K562 (cell line): ENCODE measurements around the gene ELOB. TPM values are rescaled to one million over a fixed set of nuclear protein-coding genes. Genes with fewer than 3 reads are reported as not detected.
A peak's percentile ranks its signal among the peaks of the same experiment; 100 is the strongest.

Experiments used
- AFF1 ChIP-seq, 2 experiments: fragments of 450-650 bp; IDR thresholded peaks; 2 replicates each; pipeline ENCODE4 v1.6.1; 2018; ENCODE audit warnings: mild to moderate bottlenecking in 2 of 2, low read depth in 1 of 2; ENCODE audit not compliant: partially characterized antibody in 2 of 2
- ARHGAP35 ChIP-seq: fragments of 450-650 bp; IDR thresholded peaks from 2 replicates; pipeline ENCODE4 v1.6.1; 2018; ENCODE audit not compliant: partially characterized antibody
- ARID4B ChIP-seq: sonication (generic); formaldehyde crosslinking; IDR thresholded peaks from 2 replicates; pipeline ENCODE4 v1.8.0; 2022; ENCODE audit warnings: mild to moderate bottlenecking, missing genetic modification reagents
- GABPA ChIP-seq: fragments of 200-800 bp; sonication (Bioruptor generic); conservative IDR thresholded peaks from 2 replicates; pipeline ENCODE4 v1.6.1; 2016; ENCODE audit warnings: low read depth, missing genetic modification characterization, missing compliant biosample characterization
- GTF2A2 ChIP-seq: IDR thresholded peaks from 2 replicates; pipeline ENCODE4 v1.6.1; 2016; ENCODE audit warnings: mild to moderate bottlenecking, missing genetic modification characterization, missing compliant biosample characterization
- HOXB6 ChIP-seq: fragments of 250-450 bp; sonication (Bioruptor Pico); IDR thresholded peaks from 2 replicates; pipeline ENCODE4 v1.5.1; 2022; ENCODE audit warnings: mild to moderate bottlenecking, borderline replicate concordance
- JUND ChIP-seq, 2 experiments: IDR thresholded peaks; 2 replicates in 1 of 2; 3 replicates in 1 of 2; pipeline ENCODE4 v1.6.1; 2011; ENCODE audit warnings: borderline replicate concordance in 2 of 2, low read depth in 2 of 2, low read length in 2 of 2, improper control_type of control experiment in 1 of 2, missing biosample characterization in 1 of 2, missing genetic modification characterization in 1 of 2, missing genetic modification reagents in 1 of 2
- KAT7 ChIP-seq: sonication (generic); formaldehyde crosslinking; IDR thresholded peaks from 2 replicates; pipeline ENCODE4 v1.8.0; 2022; ENCODE audit warnings: missing genetic modification reagents, mild to moderate bottlenecking, borderline replicate concordance
- MAX ChIP-seq: sonication (generic); formaldehyde crosslinking; IDR thresholded peaks from 2 replicates; pipeline ENCODE4 v1.9.0; 2022; ENCODE audit warnings: mild to moderate bottlenecking, missing genetic modification reagents
- NCOA6 ChIP-seq: fragments of 450-650 bp; IDR thresholded peaks from 2 replicates; pipeline ENCODE4 v1.6.1; 2017; ENCODE audit warnings: mild to moderate bottlenecking
- RHOXF2B ChIP-seq: fragments of 250-450 bp; sonication (Bioruptor Pico); conservative IDR thresholded peaks from 2 replicates; pipeline ENCODE4 v1.5.1; 2021
- TARDBP ChIP-seq: fragments of 450-650 bp; IDR thresholded peaks from 2 replicates; pipeline ENCODE4 v1.6.1; 2016
- USF1 ChIP-seq: sonication (generic); formaldehyde crosslinking; IDR thresholded peaks from 2 replicates; pipeline ENCODE4 v1.9.0; 2022; ENCODE audit warnings: mild to moderate bottlenecking, missing genetic modification reagents
- ZBTB1 ChIP-seq: sonication (generic); formaldehyde crosslinking; IDR thresholded peaks from 2 replicates; pipeline ENCODE4 v1.8.1; 2023; ENCODE audit warnings: missing genetic modification reagents, low read depth, mild to moderate bottlenecking, borderline replicate concordance
- ZFX ChIP-seq: sonication (generic); formaldehyde crosslinking; IDR thresholded peaks from 2 replicates; pipeline ENCODE4 v1.8.0; 2022; ENCODE audit warnings: mild to moderate bottlenecking, missing genetic modification reagents, moderate library complexity
- ZNF778 ChIP-seq: fragments of 450-650 bp; formaldehyde crosslinking; IDR thresholded peaks from 2 replicates; pipeline ENCODE4 v1.4.0; 2020; ENCODE audit warnings: mild to moderate bottlenecking, moderate library complexity
- polyA plus RNA-seq, 8 experiments: library from polyadenylated mRNA; depleted of rRNA in 4 of 8; stranded (reverse) in 5 of 8; unstranded in 3 of 8; fragments of >200 nt; fragmentation: Nextera tagmentation in 2 of 8; fragmentation: Illumina TruSeq in 1 of 8; extraction: Ambion mirVana in 2 of 8; extraction: Trizol in 1 of 8; gene quantifications; 2 replicates each; pipeline versions ENCODE4 v1.2.1 to v1.2.3, GENCODE V29; 2011 to 2014; ENCODE audit warnings: inconsistent platforms in 1 of 8, missing spikeins in 1 of 8
- total RNA-seq, 7 experiments: library from RNA; depleted of rRNA in 6 of 7; stranded (reverse); fragments of >200 nt in 6 of 7; fragmentation: Illumina TruSeq in 2 of 7; extraction: Trizol in 2 of 7; gene quantifications; 2 replicates each; pipeline versions ENCODE4 v1.2.1 to v1.2.3, GENCODE V29; 2011 to 2021; ENCODE audit warnings: low replicate concordance in 1 of 7

Gene ELOB
- total and polyA plus RNA-seq, 9 of the 15 experiments (the other 6 are each of a cell fraction or from before 2014, with no cell fraction given): 63.2 to 791 (median 237) TPM

- TF ChIP-seq JUND (IDR thresholded peaks at IDR 0.05; ENCODE audit: borderline replicate concordance, low read depth, low read length) (no peak), JUND (tag; IDR thresholded peaks at IDR 0.05; ENCODE audit: borderline replicate concordance, low read depth, low read length) (no peak), TARDBP (no peak), RHOXF2B (no peak), KAT7 (CRISPR knock-in tag) (peak; percentile 78; the same call in 1 of the 2 replicates), GABPA (tag) (no peak), GTF2A2 (no peak), NCOA6 (no peak), ARID4B (CRISPR knock-in tag) (no peak; the same call in 1 of the 2 replicates), HOXB6 (no peak), ZFX (peak; percentile 91), USF1 (no peak), ZBTB1 (no peak; the same call in 1 of the 2 replicates), MAX (CRISPR knock-in tag) (no peak), ARHGAP35 (no peak), ZNF778 (no peak), AFF1 (IDR thresholded peaks at IDR 0.05; ENCODE audit: low read depth in 1 of 2, partially characterized antibody in 2 of 2) (no peak)
Measured at GRCh38 chr16:2816751-2817339, 39.8 kb upstream of the ELOB start, which contains the start of gene PRSS21 (continued).
